DMS114 treated with DMSO at 0.1 percent for 48 hours (cell line): Measurements from ENCODE around the gene ETDB.
A peak's percentile ranks its signal among the peaks of the same experiment; 100 is the strongest.
"Not testable (repeated sequence)": the region's sequence is repeated elsewhere in the genome, so short reads cannot be mapped to it uniquely, and the experiment has no call there.

ENCODE experiments used
- DNase-seq: peaks from one replicate; lab custom pipeline; 2025; ENCODE audit not compliant: unreplicated experiment; lab: John Stamatoyannopoulos, UW

ETDB gene

DNA sequence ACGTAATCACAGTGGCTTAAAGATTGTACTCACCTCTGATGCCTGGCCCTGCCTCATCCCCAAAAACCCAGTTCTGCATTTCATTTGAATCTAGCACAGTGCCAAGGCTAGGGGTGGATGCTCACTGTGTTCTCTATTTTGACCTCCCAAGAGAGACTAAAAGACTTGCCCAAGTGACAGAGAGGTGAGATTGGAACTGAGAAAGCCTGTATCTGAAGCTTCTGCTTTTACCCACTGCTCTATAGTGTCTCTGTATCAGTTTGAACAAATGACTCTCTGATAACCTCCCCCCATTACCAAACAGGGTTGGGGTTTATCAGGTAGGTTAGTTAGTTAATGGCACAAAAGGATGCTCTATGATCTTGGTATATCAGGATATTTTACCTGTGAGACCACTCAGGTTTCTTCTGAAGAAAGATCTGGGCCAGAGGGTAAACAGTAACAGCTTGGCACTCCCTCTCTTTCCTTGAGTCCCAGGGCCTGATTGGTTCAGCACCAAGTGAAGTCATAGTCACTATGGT lies at the start of gene ETDB:
ETDB (minus strand) TSS at position 471 of the 521 bp plus-strand sequence. CDS start 1,265 bp downstream, outside the sequence.
- not testable (repeated sequence) for DNase-seq

DNA sequence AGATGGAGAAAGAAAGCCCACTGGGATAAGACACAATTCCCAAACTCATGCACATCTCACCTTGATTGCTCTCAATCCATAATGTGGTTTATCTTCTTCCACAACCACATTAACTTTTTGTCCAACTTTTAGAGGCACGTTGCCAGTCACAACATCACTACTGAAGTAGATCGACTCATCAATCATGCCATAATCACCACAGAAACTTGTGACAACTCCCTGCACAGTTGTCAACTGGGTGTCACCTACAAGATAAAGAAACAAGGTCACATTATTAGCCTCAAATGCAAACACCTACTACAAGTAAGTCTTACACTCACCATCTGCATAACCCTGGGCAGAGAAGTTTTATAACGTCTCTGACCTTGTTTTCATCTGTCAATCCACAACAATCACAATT lies 49.2 kb upstream of the ETDB start:
- DNase-seq, result not testable (repeated sequence)

DNA sequence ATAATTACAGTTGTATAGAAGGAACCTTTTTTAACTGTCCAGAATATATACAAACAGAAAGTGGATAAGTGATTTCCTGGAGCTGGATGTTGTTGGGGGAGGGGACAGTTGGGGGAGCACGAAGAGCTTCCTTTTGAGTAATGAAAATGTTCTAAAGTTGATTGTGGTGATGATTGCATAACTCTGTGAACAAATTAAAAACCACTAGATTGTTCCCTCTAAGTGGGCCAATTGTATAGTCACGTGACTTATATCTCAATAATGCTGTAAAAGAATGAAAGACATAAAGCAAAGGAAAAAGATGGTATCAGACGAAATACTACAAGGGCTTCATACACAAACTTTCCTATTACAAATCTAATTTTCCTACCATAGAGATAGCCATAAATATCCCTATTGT lies 48.2 kb upstream of the ETDB start:
- no peak for DNase-seq

DNA sequence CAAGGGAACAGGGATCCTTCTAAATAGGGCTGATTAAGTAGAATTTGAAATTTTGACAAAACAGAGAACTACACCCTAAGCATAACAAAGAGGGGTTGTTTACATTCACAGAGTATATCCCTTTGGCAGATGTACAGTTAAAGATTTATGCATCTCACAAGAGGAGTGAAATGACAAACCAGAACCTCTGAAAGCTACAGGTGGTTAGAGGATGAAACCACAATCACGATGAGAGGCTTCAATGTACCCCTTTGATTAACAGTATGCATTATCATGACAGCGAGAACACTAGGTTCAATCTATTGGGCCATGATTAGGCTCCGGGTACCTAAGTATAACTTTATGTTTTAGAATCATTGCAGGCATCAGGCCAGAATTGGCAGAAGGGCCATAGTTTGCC lies 34.4 kb upstream of the ETDB start:
- not testable (repeated sequence) for DNase-seq

DNA sequence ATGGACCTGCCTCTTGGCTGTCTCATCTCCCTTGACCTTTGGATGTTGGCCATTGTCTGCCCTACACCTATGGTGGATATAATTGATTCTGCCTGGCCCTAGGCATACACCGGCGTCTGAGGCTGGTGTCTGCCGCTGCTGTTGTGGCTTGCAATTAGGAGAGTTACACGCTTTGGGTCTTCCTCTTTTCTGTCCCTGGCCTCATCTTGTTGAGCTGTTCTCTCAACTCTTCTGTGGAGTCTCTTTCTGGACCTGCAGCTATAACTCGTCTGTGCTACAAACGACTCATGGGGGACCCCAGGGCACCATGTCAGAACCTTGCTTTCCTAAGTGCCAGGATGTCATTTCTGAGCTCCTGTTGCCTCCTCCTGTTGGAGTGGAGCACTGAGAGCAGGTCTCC lies 5.8 kb upstream of the ETDB start:
- not testable (repeated sequence) for DNase-seq

DNA sequence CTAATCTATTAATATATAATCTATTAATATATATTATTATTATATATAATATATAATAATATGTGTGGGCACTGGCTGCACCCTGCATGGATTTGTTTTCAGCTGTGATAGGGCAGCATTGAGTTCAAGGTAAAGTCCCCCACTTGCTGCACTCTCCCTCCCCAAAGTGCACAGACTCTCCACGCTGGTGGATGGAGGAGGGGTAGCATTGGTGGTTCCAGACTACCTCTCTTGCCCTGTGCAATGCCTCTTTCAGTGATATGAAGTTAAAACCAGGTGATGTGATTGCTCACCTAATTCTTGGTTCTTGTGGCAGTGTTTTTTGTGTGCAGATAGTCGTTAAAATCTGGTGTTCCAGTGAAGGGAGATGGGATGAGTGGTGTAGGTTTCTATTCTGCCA lies 4.3 kb downstream of the ETDB start:
- not testable (repeated sequence) for DNase-seq

DNA sequence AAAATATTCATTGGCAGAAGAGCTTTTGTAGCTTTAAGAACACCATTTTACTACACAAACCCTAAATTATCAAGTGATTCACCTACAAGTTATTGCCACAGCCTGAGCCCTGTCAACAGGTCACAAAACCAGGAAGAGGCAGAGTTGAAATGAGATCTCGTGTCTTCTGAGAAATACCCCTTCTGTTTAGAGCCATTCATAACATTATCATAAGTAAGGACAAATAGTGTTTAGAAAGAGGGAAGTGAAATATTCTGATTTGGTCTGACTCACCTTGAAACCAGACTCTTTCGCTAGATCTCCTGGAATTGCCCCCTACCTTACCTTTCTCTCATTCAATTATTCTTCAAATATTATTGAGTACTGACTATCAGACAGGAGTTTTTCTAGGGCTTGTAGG lies 5.9 kb downstream of the ETDB start:
- no peak for DNase-seq

DNA sequence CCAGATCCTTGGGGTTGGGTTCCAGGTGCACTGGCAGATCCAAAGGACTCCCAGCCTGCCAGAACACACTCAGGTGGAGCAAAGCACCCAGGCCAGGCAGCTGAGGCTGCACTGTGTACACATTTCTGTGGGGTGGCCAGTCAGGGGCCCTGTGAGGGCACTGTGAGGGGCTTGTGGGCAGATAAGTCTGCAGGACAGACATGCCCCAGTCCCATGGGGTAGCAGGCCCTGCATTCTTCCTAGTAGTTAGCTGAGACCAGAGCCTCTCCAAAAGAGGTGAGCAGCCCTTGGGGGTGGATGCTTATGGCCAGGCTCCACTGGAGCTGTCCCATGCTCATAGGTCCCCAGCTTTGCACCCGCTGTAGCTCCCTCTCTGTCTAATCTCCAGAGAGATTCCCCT lies 7.6 kb downstream of the ETDB start:
- DNase-seq, result no peak

DNA sequence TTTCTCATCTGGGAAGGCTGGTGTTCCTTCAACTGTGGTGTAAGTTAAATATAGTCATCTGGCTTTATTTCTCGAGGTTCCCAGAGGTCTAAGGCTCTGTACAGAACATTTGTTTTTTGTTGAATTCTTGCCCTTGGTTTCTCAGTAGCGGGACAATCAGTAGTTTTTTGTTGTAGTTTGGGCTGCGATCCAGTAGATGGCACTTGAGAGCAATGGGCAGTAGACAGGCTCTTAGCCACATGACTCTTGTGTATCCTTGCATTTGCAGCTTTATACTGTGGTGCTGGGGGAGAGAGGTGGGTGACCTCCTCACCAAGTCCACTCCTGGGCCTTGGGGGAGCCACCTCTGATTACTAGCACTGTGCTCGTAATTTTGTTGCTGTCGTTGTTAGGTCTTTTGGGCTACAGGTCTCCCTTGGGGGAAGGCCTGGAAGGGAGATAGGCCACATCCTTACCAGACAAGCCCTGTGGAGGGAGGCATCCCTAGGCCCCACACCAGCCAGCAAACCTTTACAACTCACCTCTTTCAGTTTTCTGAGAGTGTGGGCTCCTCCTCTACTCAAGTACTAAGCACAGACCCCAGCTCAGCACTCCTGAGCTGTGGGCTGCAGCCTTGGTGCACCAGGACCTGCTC lies 8.1 kb downstream of the ETDB start:
- DNase-seq, result peak; percentile 2

DNA sequence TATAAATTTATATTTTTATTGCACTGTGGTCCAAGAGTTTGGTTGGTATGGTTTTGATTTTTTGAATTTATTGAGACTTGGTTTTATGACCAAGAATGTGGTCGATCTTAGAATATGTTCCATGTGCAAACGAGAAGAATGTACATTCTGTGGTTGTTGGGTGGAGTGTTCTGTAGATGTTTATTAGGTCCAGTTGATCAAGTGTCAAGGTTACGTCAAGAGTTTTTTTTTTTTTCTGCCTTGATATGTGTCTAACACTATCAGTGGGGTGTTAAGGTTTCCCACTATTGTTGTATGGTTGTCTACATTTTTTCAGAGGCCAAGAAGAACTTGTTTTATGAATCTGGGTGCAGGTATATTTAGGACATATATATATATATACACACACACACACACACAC lies 10.8 kb downstream of the ETDB start:
- no peak for DNase-seq

DNA sequence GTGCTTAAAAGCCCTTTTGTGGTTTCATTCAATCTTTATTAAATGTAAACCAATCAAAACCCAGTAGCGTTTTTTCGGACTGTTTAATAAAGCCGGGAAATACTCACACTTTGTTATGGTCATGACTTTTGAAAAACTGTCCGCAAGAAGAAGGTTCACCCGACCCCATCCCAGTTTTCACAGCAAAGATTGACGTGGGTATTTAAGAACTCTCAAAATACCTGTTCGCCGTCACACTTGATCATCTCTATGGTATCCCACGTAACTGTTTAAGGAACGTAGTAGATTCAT lies 20.9 kb downstream of the ETDB start:
- DNase-seq, result no peak

DNA sequence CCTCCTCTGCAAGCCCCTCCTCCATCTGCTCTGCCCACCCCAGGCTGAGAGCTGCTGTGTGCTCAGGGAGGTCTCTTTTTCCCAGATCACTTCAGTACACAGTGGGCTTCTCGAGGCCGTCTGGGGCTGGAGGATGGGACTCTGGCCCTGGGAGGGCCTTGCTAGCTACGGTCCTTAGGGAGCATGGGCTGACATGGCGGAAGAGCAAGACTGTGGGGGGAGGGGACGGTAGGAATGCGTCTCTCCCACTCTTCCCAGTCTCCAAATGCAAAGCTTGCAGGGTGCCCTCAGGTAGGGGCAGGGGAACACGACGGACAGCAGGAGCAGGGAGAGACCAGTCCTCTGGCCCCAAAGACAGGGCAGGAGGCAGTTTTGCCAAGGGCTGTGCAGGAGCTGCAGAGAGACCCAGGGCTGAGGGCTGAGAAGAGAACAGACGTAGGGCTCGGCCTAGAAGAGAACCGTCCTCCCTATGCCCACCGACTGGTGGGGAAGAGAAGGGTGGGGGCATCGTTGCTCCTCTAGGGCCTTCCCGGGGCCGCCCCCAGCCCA lies 23.1 kb downstream of the ETDB start:
- DNase-seq, result not testable (repeated sequence)

DNA sequence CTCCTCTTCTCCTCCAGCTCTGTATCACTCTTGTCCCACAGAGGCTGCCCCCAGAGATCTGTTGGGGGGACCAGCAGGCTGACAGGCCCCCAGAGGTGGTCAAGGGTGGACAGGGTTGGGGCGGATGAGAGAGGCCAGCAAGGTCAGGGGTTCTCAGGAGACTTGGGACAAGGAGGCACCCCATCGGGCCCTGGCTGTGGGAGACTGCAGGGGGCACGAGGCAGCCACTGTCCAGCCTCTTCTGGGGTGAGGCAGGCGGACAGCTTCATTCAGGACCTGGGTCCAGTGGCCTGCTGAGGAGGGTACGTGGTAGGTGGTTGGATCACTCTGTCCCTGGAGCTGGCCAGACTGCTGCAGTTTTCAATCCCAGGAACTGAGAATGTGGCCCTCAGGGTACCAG lies 24.6 kb downstream of the ETDB start:
- no peak for DNase-seq

DNA sequence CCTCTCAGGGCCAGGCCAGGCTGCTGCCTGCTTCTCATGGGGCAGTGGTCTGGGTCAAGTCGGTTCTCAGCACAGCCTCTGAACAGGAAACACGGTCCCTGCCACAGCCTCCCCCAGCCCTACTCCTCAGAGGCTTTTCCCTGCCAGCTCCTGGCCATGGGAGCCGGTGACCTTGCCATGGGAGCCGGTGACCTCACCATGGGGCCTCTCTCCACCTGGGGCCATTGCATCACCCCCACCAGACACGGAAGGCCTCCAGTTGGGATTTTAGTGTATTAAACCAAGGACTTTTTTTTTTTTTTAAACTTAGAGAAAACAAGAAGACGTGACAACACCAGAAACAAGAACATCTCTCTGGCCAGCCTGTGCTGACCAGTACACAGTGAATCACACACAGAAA lies 25.6 kb downstream of the ETDB start:
- DNase-seq, result no peak

DNA sequence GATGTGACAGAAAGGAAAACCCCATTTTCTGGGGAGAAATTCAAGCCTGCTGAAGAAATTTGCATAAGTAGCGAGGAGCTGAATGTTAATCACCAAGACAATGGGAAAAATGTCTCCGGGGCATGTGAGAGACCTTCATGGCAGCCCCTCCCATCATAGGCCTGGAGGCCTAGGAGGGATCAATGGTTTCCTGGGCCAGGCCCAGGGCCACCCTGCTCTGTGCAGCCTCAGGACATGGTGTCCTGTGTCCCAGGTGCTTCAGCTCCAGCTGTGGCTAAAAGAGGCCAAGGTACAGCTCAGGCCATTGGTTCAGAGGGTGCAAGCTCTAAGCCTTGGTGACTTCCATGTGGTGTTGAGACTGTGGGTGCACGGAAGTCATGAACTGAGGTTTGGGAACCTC lies 31.2 kb downstream of the ETDB start:
- DNase-seq, result no peak

DNA sequence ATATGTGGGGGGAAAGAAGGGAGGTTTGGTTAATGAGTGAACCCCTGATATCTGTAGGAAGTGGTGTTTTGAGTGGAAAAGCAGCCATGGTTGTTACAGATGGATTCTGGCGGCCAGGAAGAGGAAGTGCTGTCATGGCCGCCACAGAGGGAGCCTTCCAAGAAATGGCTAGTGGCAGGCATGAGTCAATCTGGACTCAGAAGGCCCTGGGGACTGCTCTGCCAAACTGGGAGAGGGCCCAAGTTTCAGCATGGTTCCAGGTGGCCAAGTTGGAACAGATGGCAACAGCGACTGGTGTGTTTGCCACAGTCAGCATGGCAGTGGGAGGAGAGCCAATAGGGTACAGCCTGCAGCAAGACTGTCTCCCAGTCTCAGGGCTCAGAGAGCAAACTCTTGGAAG lies 32.5 kb downstream of the ETDB start:
- no peak for DNase-seq

DNA sequence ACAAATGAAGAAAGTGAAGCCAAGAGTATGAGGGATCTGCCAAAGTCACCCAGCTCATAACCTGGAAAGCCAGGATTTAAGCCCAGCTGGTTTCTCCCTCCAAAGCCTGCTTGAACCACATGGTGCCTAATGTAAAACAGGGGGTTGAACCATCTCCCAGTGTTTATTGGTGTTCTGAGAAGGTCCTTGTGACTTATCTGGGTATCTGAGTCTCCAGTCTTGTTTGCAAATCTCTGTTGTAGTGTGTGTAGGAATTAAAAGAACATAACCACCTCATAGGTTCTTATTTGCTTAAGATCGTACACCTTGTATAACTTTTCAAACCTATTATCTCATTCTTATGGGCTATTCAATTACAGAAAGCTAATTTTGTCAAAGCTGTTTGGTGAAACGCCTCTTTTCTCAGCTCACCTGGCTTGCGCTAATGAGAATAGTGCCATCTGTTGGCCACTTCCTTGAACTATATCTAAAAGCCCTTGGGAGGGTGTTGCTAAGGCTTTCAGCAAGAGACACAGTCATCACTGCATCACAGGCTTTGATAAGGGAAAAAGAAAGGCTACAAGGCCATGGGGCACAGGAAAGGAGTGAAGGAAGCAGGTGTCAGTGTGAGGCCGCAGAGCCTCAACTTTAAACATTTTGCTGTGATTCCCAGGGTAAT lies 34.0 kb downstream of the ETDB start:
- no peak for DNase-seq

DNA sequence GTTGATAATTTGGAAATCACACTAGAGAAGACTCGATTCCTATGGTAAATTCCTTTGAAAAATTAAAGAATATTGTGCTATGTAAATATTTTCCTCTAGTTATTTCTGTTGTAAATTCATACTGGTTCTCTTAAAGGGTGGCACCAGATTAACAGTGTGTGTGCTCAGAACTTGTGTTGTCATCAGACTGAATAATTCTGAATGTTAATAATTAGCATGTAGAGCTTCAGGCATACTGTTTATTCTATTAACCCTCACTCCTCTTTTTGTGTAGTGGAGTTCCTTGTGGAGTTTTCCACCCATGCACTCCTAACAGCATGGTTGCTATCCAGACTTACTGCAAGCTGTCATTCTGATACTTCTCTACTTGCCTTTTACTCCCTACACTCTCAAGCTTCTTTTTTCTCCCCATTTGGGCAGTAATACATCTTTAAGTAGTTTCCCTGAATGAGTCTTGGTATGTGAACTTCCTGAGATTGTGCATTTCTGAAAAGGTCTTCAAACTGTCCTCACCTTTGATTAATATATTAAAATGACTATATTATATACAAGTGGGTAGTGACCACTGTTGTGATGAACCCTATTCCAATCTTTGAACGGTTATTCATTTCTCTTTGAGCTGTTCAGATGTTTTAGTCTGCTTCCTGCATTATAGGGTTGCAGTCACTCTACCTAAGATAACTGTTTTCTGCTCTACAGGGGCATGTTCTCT lies 38.5 kb downstream of the ETDB start:
- DNase-seq, result no peak
